ENCODE data around the gene PRKN.
"Not testable (repeated sequence)": the region's sequence is repeated elsewhere in the genome, so short reads cannot be mapped to it uniquely, and the experiment has no call there.

PRKN gene

GRCh38 chr6:161870236-161870901 is 857.2 kb downstream of the PRKN start:
- no peak for DNase-seq (ENCODE audit: low read depth in 3 of 3, low spot score in 1 of 3)

- no peak for DNase-seq (ENCODE audit: low read depth in 3 of 3, low spot score in 1 of 3)
These were observed 858.1 kb downstream of the PRKN start for GRCh38 chr6:161869491-161869890.

GRCh38 chr6:161866570-161866969 is 861.0 kb downstream of the PRKN start:
- DNase-seq (ENCODE audit: low read depth in 3 of 3, low spot score in 1 of 3): no peak

- DNase-seq (ENCODE audit: low read depth in 3 of 3, low spot score in 1 of 3): not testable (repeated sequence)
These were observed 866.5 kb downstream of the PRKN start for GRCh38 chr6:161861061-161861460.

GRCh38 chr6:161853657-161854056 is 873.9 kb downstream of the PRKN start:
- no peak for DNase-seq (ENCODE audit: low read depth in 3 of 3, low spot score in 1 of 3)

GRCh38 chr6:161851486-161851885 is 876.1 kb downstream of the PRKN start:
- not testable (repeated sequence) for DNase-seq (ENCODE audit: low read depth in 3 of 3, low spot score in 1 of 3)

GRCh38 chr6:161850562-161850961 is 877.0 kb downstream of the PRKN start:
- DNase-seq (ENCODE audit: low read depth in 3 of 3, low spot score in 1 of 3): no peak

- DNase-seq (ENCODE audit: low read depth in 3 of 3, low spot score in 1 of 3): no peak
These were observed 879.9 kb downstream of the PRKN start for GRCh38 chr6:161847628-161848027.

- DNase-seq (ENCODE audit: low read depth in 3 of 3, low spot score in 1 of 3): no peak
These were observed 882.8 kb downstream of the PRKN start for GRCh38 chr6:161844804-161845203.

- DNase-seq (ENCODE audit: low read depth in 3 of 3, low spot score in 1 of 3): no peak
These were observed 884.5 kb downstream of the PRKN start for GRCh38 chr6:161843066-161843465.

GRCh38 chr6:161840380-161840779 is 887.2 kb downstream of the PRKN start:
- DNase-seq (ENCODE audit: low read depth in 3 of 3, low spot score in 1 of 3): no peak

GRCh38 chr6:161838306-161839035 is 889.1 kb downstream of the PRKN start:
- no peak for DNase-seq (ENCODE audit: low read depth in 3 of 3, low spot score in 1 of 3)

GRCh38 chr6:161837854-161838253 is 889.7 kb downstream of the PRKN start:
- no peak for DNase-seq (ENCODE audit: low read depth in 3 of 3, low spot score in 1 of 3)

GRCh38 chr6:161837449-161837735 is 890.2 kb downstream of the PRKN start:
- DNase-seq (ENCODE audit: low read depth in 3 of 3, low spot score in 1 of 3): no peak

- no peak for DNase-seq (ENCODE audit: low read depth in 3 of 3, low spot score in 1 of 3)
These were observed 890.7 kb downstream of the PRKN start for GRCh38 chr6:161836643-161837448.

GRCh38 chr6:161835500-161836215 is 891.9 kb downstream of the PRKN start:
- DNase-seq (ENCODE audit: low read depth in 3 of 3, low spot score in 1 of 3): no peak

- DNase-seq (ENCODE audit: low read depth in 3 of 3, low spot score in 1 of 3): no peak
These were observed 893.1 kb downstream of the PRKN start for GRCh38 chr6:161834426-161834825.

GRCh38 chr6:161833099-161833860 is 894.3 kb downstream of the PRKN start:
- no peak for DNase-seq (ENCODE audit: low read depth in 3 of 3, low spot score in 1 of 3)

- DNase-seq (ENCODE audit: low read depth in 3 of 3, low spot score in 1 of 3): no peak
These were observed 894.9 kb downstream of the PRKN start for GRCh38 chr6:161832622-161833021.

GRCh38 chr6:161830866-161831616 is 896.5 kb downstream of the PRKN start:
- no peak for DNase-seq (ENCODE audit: low read depth in 3 of 3, low spot score in 1 of 3)

All from stimulated activated CD4-positive, alpha-beta T cell treated with anti-CD3 and anti-CD28 coated beads, TNF-alpha, amount 100 ng/mL, for 1 hour (primary cell).